K562 (cell line): Measurements from ENCODE around the gene OTOGL. TPM values are rescaled to one million over a fixed set of nuclear protein-coding genes. Genes with fewer than 3 reads are reported as not detected.

Experiments used
- ATAC-seq: fragments of 200-7000 bp; cut with Tn5 transposase; 3 replicates; pipeline ENCODE4 v1.9.1; 2020; ENCODE audit warnings: moderate library complexity
- BruUV-seq: library from RNA; stranded (reverse); fragments of 400-500 nt; replicated peaks from 2 replicates; lab custom pipeline; 2021; lab: Mats Ljungman, UMichigan
- CTCF ChIA-PET: fragments of 300-600 bp; formaldehyde crosslinking; extraction: SDS; loops from one replicate; lab custom pipeline; 2021; ENCODE audit warnings: low intra/inter-chr PET ratio; lab: Yijun Ruan, JAX
- POLR2A ChIA-PET: fragments of 300-600, 350-650 bp; sonication (Branson Sonifier 250); formaldehyde crosslinking; extraction: SDS; loops from one replicate; lab custom pipeline; 2021; ENCODE audit warnings: antibody characterized with exemption, inconsistent platforms; lab: Yijun Ruan, JAX
- DNase-seq, 4 experiments: peaks; one replicate each; pipeline versions ENCODE4 v3.0.0 to v3.0.0-alpha.2; 2011 to 2018; ENCODE audit warnings: low spot score in 3 of 4, mixed read lengths in 3 of 4; ENCODE audit errors: extremely low read depth in 1 of 4
- FAIRE-seq: peaks from 2 replicates; lab custom pipeline; 2011; peaks lifted over from hg19 to GRCh38; lab: Jason Lieb, UNC
- H2AFZ ChIP-seq: 2 replicates; pipeline ENCODE4 v1.6.0; 2011; ENCODE audit warnings: low read depth, low read length, control low read depth, inconsistent platforms
- H3K27ac ChIP-seq: fragments of 200-600 bp; 3 replicates; pipeline ENCODE4 v1.8.0; 2011; ENCODE audit warnings: low read depth, mild to moderate bottlenecking, control low read depth, inconsistent platforms, low read length, moderate library complexity, mixed read lengths; ENCODE audit errors: extremely low read depth
- H3K27me3 ChIP-seq, 2 experiments: fragments of 300-600 bp in 1 of 2; 2 replicates in 1 of 2; 3 replicates in 1 of 2; pipeline versions ENCODE4 v1.6.0 to v1.8.0; 2011; ENCODE audit warnings: inconsistent platforms in 2 of 2, low read length in 2 of 2, mild to moderate bottlenecking in 1 of 2, mixed read lengths in 1 of 2, moderate library complexity in 1 of 2; ENCODE audit not compliant: control insufficient read depth in 2 of 2, insufficient read depth in 2 of 2
- H3K36me3 ChIP-seq: fragments of 300-600 bp; 3 replicates; pipeline ENCODE4 v1.8.0; 2011; ENCODE audit warnings: mild to moderate bottlenecking, low read length, inconsistent platforms; ENCODE audit not compliant: control insufficient read depth, insufficient read depth
- H3K4me1 ChIP-seq, 2 experiments: fragments of 200-600 bp in 1 of 2; replicated peaks in 1 of 2; 2 replicates in 1 of 2; 3 replicates in 1 of 2; pipeline versions ENCODE4 v1.5.1 to v1.8.0; 2011; ENCODE audit warnings: inconsistent platforms in 2 of 2, low read length in 2 of 2, mild to moderate bottlenecking in 1 of 2, mixed read lengths in 1 of 2, moderate library complexity in 1 of 2; ENCODE audit not compliant: control insufficient read depth in 2 of 2, insufficient read depth in 2 of 2
- H3K4me2 ChIP-seq: 2 replicates; pipeline ENCODE4 v1.6.1; 2011; ENCODE audit warnings: low read length, control low read depth, inconsistent platforms, mixed read lengths; ENCODE audit not compliant: insufficient read depth
- H3K4me3 ChIP-seq: fragments of 200-600 bp; sonication (generic), shearing (Covaris generic); 2 replicates; pipeline ENCODE4 v1.5.1; 2016; ENCODE audit warnings: control low read depth, inconsistent platforms
- H3K79me2 ChIP-seq: fragments of 200-600 bp; 3 replicates; pipeline ENCODE4 v1.8.0; 2011; ENCODE audit warnings: low read length, inconsistent platforms; ENCODE audit not compliant: control insufficient read depth, insufficient read depth
- H3K9ac ChIP-seq, 2 experiments: 2 replicates each; pipeline versions ENCODE4 v1.6.0 to v1.6.1; 2011; ENCODE audit warnings: low read depth in 2 of 2, low read length in 2 of 2, control low read depth in 1 of 2, inconsistent platforms in 1 of 2, mild to moderate bottlenecking in 1 of 2, mixed read lengths in 1 of 2; ENCODE audit not compliant: insufficient read depth in 1 of 2
- H3K9me1 ChIP-seq: one replicate; pipeline ENCODE4 v1.6.0; 2011; ENCODE audit warnings: inconsistent platforms, mild to moderate bottlenecking, low read length, moderate library complexity; ENCODE audit not compliant: control insufficient read depth, insufficient read depth
- H3K9me3 ChIP-seq: replicated peaks from 2 replicates; pipeline ENCODE4 v1.5.1; 2011; ENCODE audit warnings: low read depth, low read length, inconsistent platforms; ENCODE audit not compliant: control insufficient read depth, insufficient read depth
- H4K20me1 ChIP-seq: replicated peaks from 2 replicates; pipeline ENCODE4 v1.6.1; 2011; ENCODE audit warnings: low read length, inconsistent platforms, mixed read lengths; ENCODE audit not compliant: control insufficient read depth, insufficient read depth
- CBX5 ChIP-seq: IDR thresholded peaks from 2 replicates; pipeline ENCODE4 v1.6.1; 2014; ENCODE audit warnings: low read depth, borderline replicate concordance
- ESRRA ChIP-seq: fragments of 450-650 bp; IDR thresholded peaks from 2 replicates; pipeline ENCODE4 v1.6.1; 2014; ENCODE audit warnings: low read depth, mild to moderate bottlenecking, moderate library complexity, borderline replicate concordance
- MED1 ChIP-seq: sonication (generic); formaldehyde crosslinking; IDR thresholded peaks from 2 replicates; pipeline ENCODE4 v1.8.1; 2023; ENCODE audit warnings: missing genetic modification reagents, borderline replicate concordance
- MEF2A ChIP-seq: IDR thresholded peaks from 2 replicates; pipeline ENCODE4 v1.6.1; 2011; ENCODE audit warnings: low read depth, mild to moderate bottlenecking, low read length, moderate library complexity; ENCODE audit not compliant: control insufficient read depth
- PHF8 ChIP-seq: fragments of 200-600 bp; sonication (generic); IDR thresholded peaks from 2 replicates; pipeline ENCODE4 v1.6.1; 2012; ENCODE audit warnings: mixed run types, mild to moderate bottlenecking, inconsistent platforms, low read length, moderate library complexity, borderline replicate concordance
- POLR2H ChIP-seq: IDR thresholded peaks from 2 replicates; pipeline ENCODE4 v1.6.1; 2016; ENCODE audit warnings: missing genetic modification characterization, low read depth, mild to moderate bottlenecking, control low read depth, missing compliant biosample characterization, moderate library complexity
- POLR3G ChIP-seq: IDR thresholded peaks from 2 replicates; pipeline ENCODE4 v1.6.1; 2011; ENCODE audit not compliant: insufficient read length, insufficient replicate concordance; ENCODE audit errors: extremely low read depth
- SMARCA4 ChIP-seq: fragments of 450-650 bp; IDR thresholded peaks from 2 replicates; pipeline ENCODE4 v1.6.1; 2016
- SMARCA5 ChIP-seq: fragments of 450-650 bp; IDR thresholded peaks from 2 replicates; pipeline ENCODE4 v1.6.1; 2016
- ZKSCAN1 ChIP-seq: fragments of 150-350 bp; IDR thresholded peaks from 2 replicates; pipeline ENCODE4 v1.6.1; 2016; ENCODE audit warnings: low read depth, low read length
- ZNF146 ChIP-seq: IDR thresholded peaks from one replicate; pipeline ENCODE4 v1.6.1; 2018; ENCODE audit warnings: missing compliant biosample characterization; ENCODE audit not compliant: unreplicated experiment
- ZNF707 ChIP-seq: fragments of 250-450 bp; sonication (Bioruptor Pico); conservative IDR thresholded peaks from 2 replicates; pipeline ENCODE4 v1.8.0; 2022; ENCODE audit warnings: inconsistent platforms, mild to moderate bottlenecking, moderate library complexity
- WGBS: fragments of 100-300 bp; shearing (Covaris generic); methylation state at CpG from one replicate; pipeline ENCODE4 v1.1.6; 2016; ENCODE audit warnings: low coverage, mixed read lengths; ENCODE audit not compliant: insufficient coverage; ENCODE audit errors: missing lambda C conversion rate; 5-methylcytosine and 5-hydroxymethylcytosine counted together
- in situ Hi-C: fragments of 300-500 bp; cut with MboI; formaldehyde crosslinking; loops from 4 replicates; pipeline ENCODE4 v1.15.0; 2018; ENCODE audit warnings: inconsistent platforms, mixed read lengths
- intact Hi-C: fragments of 100-400 bp; cut with micrococcal nuclease; formaldehyde crosslinking; loops from 2 replicates; pipeline ENCODE4 v1.14.2; 2022
- polyA plus RNA-seq, 8 experiments: library from polyadenylated mRNA; depleted of rRNA in 4 of 8; stranded (reverse) in 5 of 8; unstranded in 3 of 8; fragments of >200 nt; fragmentation: Nextera tagmentation in 2 of 8; fragmentation: Illumina TruSeq in 1 of 8; extraction: Ambion mirVana in 2 of 8; extraction: Trizol in 1 of 8; gene quantifications; 2 replicates each; pipeline versions ENCODE4 v1.2.1 to v1.2.3, GENCODE V29; 2011 to 2014; ENCODE audit warnings: inconsistent platforms in 1 of 8, missing spikeins in 1 of 8
- total RNA-seq, 7 experiments: library from RNA; depleted of rRNA in 6 of 7; stranded (reverse); fragments of >200 nt in 6 of 7; fragmentation: Illumina TruSeq in 2 of 7; extraction: Trizol in 2 of 7; gene quantifications; 2 replicates each; pipeline versions ENCODE4 v1.2.1 to v1.2.3, GENCODE V29; 2011 to 2021; ENCODE audit warnings: low replicate concordance in 1 of 7
- TF ChIP-seq, protein P1 (sequence below): sonication (generic); formaldehyde crosslinking; IDR thresholded peaks from 2 replicates; pipeline ENCODE4 v1.8.1; 2023; ENCODE audit warnings: missing genetic modification reagents, mild to moderate bottlenecking, borderline replicate concordance

Gene OTOGL
- total and polyA plus RNA-seq, 9 of the 15 experiments (the other 6 are each of a cell fraction or from before 2014, with no cell fraction given): 0.02 to 0.03 TPM; not detected in 7

DNA sequence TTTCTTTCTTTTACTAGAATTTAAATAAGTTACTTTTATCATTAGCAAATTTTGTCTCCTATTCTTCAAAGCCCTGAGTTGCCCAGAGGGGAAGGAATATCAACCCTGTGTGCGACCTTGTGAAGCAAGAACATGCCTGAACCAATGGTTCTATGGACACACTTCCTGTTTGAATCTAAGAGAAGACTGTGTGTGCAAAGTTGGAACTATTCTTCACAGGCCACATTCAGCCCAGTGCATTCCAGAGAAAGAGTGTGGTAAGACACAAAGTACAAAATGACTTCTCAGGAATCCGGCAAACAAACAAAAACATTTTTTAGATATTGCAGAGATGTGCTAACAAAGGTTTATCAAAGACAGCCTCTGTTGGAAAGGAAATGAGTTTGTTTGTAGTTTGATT, 253.9 kb downstream of the OTOGL start:
- H3K4me3 ChIP-seq: no peak overlapping the region
- H3K9me3 ChIP-seq: no peaks in the 10 kb centered on the region; the same call in 1 of the 2 replicates
- ATAC-seq: no peak
- FAIRE-seq: no peak
- no peaks in the 10 kb centered on the region for H3K9me1 ChIP-seq
- no peaks in the 10 kb centered on the region for H3K79me2 ChIP-seq
- no peak overlapping the region for H3K9ac ChIP-seq
- BruUV-seq: no TSS peak
- no peaks in the 10 kb centered on the region for H3K36me3 ChIP-seq
- no peak overlapping the region for H3K4me2 ChIP-seq
- intact Hi-C loops: no loop called here
- TF ChIP-seq CBX5 (no peak), MED1 (CRISPR knock-in tag) (no peak), MEF2A (no peak)
- DNase-seq: no peak
- H2AFZ ChIP-seq: no peak overlapping the region
- no peak overlapping the region for H3K27ac ChIP-seq
- WGBS: 0% methylated on average over 2 of the region's 2 CpGs
- H4K20me1 ChIP-seq: no peaks in the 10 kb centered on the region
- no peaks in the 10 kb centered on the region for H3K27me3 ChIP-seq
- H3K4me1 ChIP-seq: no peaks in the 10 kb centered on the region
- ChIA-PET POLR2A (no interaction called here), CTCF (no interaction called here)
- in situ Hi-C loops: no loop called here

DNA sequence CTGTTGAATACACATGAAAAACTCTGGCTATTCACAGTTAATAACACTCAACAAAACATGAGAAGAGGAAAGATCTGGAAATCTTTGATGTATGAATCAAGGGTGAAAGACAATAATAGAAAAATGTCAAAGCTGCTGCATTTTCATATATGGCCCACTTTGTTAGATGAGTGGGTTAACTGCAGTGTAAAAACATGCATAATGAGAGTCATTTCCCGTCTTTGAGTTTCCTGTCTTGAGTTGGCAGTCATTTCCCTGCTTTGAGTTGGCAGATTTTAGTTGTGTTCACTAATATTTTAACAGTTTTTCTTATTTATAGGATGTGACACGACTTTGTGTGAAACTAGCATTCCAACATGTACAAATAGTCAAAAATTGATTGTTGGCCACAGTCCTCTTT, 256.8 kb downstream of the OTOGL start:
- intact Hi-C loops (no loop called here), in situ Hi-C loops (no loop called here)
- no peaks in the 10 kb centered on the region for H3K9me1 ChIP-seq
- H3K4me2 ChIP-seq: no peak overlapping the region
- H3K27me3 ChIP-seq: no peaks in the 10 kb centered on the region
- no peak for DNase-seq
- no peaks in the 10 kb centered on the region for H3K79me2 ChIP-seq
- POLR2A ChIA-PET: no interaction called here
- H4K20me1 ChIP-seq: no peaks in the 10 kb centered on the region
- ATAC-seq: no peak
- 0% methylated on average over 2 of the region's 2 CpGs for WGBS
- no peak overlapping the region for H2AFZ ChIP-seq
- no peak overlapping the region for H3K9ac ChIP-seq
- CTCF ChIA-PET: no interaction called here
- H3K9me3 ChIP-seq: no peaks in the 10 kb centered on the region
- no peak overlapping the region for H3K27ac ChIP-seq
- BruUV-seq: no TSS peak
- H3K36me3 ChIP-seq: no peaks in the 10 kb centered on the region
- no peaks in the 10 kb centered on the region for H3K4me1 ChIP-seq
- no peak for FAIRE-seq
- H3K4me3 ChIP-seq: no peak overlapping the region
- TF ChIP-seq ZNF146 (CRISPR knock-in tag): no peak
- TF ChIP-seq PHF8: no peak
- TF ChIP-seq ZKSCAN1: no peak
- no peak for TF ChIP-seq ZNF707
- TF ChIP-seq SMARCA4: no peak
- TF ChIP-seq, protein P1, sequence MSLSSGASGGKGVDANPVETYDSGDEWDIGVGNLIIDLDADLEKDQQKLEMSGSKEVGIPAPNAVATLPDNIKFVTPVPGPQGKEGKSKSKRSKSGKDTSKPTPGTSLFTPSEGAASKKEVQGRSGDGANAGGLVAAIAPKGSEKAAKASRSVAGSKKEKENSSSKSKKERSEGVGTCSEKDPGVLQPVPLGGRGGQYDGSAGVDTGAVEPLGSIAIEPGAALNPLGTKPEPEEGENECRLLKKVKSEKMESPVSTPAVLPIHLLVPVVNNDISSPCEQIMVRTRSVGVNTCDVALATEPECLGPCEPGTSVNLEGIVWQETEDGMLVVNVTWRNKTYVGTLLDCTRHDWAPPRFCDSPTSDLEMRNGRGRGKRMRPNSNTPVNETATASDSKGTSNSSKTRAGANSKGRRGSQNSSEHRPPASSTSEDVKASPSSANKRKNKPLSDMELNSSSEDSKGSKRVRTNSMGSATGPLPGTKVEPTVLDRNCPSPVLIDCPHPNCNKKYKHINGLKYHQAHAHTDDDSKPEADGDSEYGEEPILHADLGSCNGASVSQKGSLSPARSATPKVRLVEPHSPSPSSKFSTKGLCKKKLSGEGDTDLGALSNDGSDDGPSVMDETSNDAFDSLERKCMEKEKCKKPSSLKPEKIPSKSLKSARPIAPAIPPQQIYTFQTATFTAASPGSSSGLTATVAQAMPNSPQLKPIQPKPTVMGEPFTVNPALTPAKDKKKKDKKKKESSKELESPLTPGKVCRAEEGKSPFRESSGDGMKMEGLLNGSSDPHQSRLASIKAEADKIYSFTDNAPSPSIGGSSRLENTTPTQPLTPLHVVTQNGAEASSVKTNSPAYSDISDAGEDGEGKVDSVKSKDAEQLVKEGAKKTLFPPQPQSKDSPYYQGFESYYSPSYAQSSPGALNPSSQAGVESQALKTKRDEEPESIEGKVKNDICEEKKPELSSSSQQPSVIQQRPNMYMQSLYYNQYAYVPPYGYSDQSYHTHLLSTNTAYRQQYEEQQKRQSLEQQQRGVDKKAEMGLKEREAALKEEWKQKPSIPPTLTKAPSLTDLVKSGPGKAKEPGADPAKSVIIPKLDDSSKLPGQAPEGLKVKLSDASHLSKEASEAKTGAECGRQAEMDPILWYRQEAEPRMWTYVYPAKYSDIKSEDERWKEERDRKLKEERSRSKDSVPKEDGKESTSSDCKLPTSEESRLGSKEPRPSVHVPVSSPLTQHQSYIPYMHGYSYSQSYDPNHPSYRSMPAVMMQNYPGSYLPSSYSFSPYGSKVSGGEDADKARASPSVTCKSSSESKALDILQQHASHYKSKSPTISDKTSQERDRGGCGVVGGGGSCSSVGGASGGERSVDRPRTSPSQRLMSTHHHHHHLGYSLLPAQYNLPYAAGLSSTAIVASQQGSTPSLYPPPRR: no peak
- TF ChIP-seq POLR2H (tag): no peak
- no peak for TF ChIP-seq POLR3G
- no peak for TF ChIP-seq SMARCA5
- TF ChIP-seq ESRRA: no peak
